ENCODE results near the gene TBCK. TPM values are rescaled to one million over a fixed set of nuclear protein-coding genes. Genes with fewer than 3 reads are reported as not detected.
"Not testable (repeated sequence)": the region's sequence is repeated elsewhere in the genome, so short reads cannot be mapped to it uniquely, and the experiment has no call there.

Gene TBCK
- total RNA-seq, 4 donors from 2014 or later, result 15.6 to 29.9 (median 21.8) TPM

GRCh38 chr4:106333186-106333585 lies 17.2 kb upstream of the TBCK start:
- intact Hi-C loops (cut with DNase I; ENCODE audit: low total_unique reads), result no loop called here
- TF ChIP-seq POLR2A (IDR thresholded peaks at IDR 0.05), result no peak
- DNase-seq (ENCODE audit: low spot score in 2 of 2), result no peak
- no peak overlapping the region for H3K4me3 ChIP-seq (ENCODE audit: low read depth, poor library complexity, severe bottlenecking)
- 92 to 93% methylated on average over 5 of the region's 5 CpGs for WGBS, 2 donors

GRCh38 chr4:106329041-106329618 lies 13.1 kb upstream of the TBCK start:
- TF ChIP-seq CTCF (IDR thresholded peaks at IDR 0.05), result no peak
- no peak for TF ChIP-seq POLR2A (IDR thresholded peaks at IDR 0.05)
- intact Hi-C loops (cut with DNase I; ENCODE audit: low total_unique reads), result no loop called here
- 20 to 25% methylated on average over 1 of the region's 1 CpG for whole genome bisulfite sequencing, 2 donors
- DNase-seq (ENCODE audit: low spot score in 2 of 2), result no peak
- no peak overlapping the region for H3K4me3 ChIP-seq (ENCODE audit: low read depth, poor library complexity, severe bottlenecking)

- no peak overlapping the region for H3K4me3 ChIP-seq (ENCODE audit: low read depth, poor library complexity, severe bottlenecking)
- intact Hi-C loops (cut with DNase I; ENCODE audit: low total_unique reads), result no loop called here
Measured at GRCh38 chr4:106325800-106326199, 9.8 kb upstream of the TBCK start.

GRCh38 chr4:106323119-106323518 lies 7.1 kb upstream of the TBCK start:
- TF ChIP-seq CTCF (IDR thresholded peaks at IDR 0.05) (no peak), POLR2A (IDR thresholded peaks at IDR 0.05) (no peak)
- no peak for DNase-seq (ENCODE audit: low spot score in 2 of 2)
- no peak overlapping the region for H3K4me3 ChIP-seq (ENCODE audit: low read depth, poor library complexity, severe bottlenecking)
- intact Hi-C loops (cut with DNase I; ENCODE audit: low total_unique reads), result no loop called here

More at GRCh38 chr4:106325800-106326199, 9.8 kb upstream of the TBCK start:
- no peak for TF ChIP-seq CTCF (IDR thresholded peaks at IDR 0.05)
- TF ChIP-seq POLR2A (IDR thresholded peaks at IDR 0.05), result no peak
- no peak for DNase-seq (ENCODE audit: low spot score in 2 of 2)

- H3K4me3 ChIP-seq (ENCODE audit: low read depth, poor library complexity, severe bottlenecking); intact Hi-C loops (cut with DNase I; ENCODE audit: low total_unique reads); DNase-seq (ENCODE audit: low spot score in 2 of 2): not testable (repeated sequence)
- WGBS, 2 donors, result 64 to 75% methylated on average over 6 of the region's 6 CpGs
Measured at GRCh38 chr4:106321814-106322213, 5.8 kb upstream of the TBCK start.

- H3K4me3 ChIP-seq (ENCODE audit: low read depth, poor library complexity, severe bottlenecking); DNase-seq (ENCODE audit: low spot score in 2 of 2); intact Hi-C loops (cut with DNase I; ENCODE audit: low total_unique reads): not testable (repeated sequence)
- WGBS, 2 donors, result 96 to 98% methylated on average over 21 to 26 of the region's 34 CpGs
Measured at GRCh38 chr4:106321168-106321567, 5.2 kb upstream of the TBCK start.

- TF ChIP-seq CTCF (IDR thresholded peaks at IDR 0.05) (no peak), POLR2A (IDR thresholded peaks at IDR 0.05) (no peak)
- 94 to 98% methylated on average over 1 of the region's 1 CpG for WGBS, 2 donors
- no peak for DNase-seq (ENCODE audit: low spot score in 2 of 2)
- H3K4me3 ChIP-seq (ENCODE audit: low read depth, poor library complexity, severe bottlenecking), result no peak overlapping the region
- intact Hi-C loops (cut with DNase I; ENCODE audit: low total_unique reads), result no loop called here
Measured at GRCh38 chr4:106320235-106320634, 4.2 kb upstream of the TBCK start.

Measured in lower leg skin (tissue), 4 donors.